GM21737 (cell line): ENCODE measurements around the gene HRNR.

ENCODE experiments used
- ATAC-seq: cut with Tn5 transposase; IDR thresholded peaks from one replicate; pipeline ENCODE4 v1.9.1; 2021; ENCODE audit warnings: mild to moderate bottlenecking, moderate library complexity; ENCODE audit not compliant: unreplicated experiment

HRNR gene

DNA sequence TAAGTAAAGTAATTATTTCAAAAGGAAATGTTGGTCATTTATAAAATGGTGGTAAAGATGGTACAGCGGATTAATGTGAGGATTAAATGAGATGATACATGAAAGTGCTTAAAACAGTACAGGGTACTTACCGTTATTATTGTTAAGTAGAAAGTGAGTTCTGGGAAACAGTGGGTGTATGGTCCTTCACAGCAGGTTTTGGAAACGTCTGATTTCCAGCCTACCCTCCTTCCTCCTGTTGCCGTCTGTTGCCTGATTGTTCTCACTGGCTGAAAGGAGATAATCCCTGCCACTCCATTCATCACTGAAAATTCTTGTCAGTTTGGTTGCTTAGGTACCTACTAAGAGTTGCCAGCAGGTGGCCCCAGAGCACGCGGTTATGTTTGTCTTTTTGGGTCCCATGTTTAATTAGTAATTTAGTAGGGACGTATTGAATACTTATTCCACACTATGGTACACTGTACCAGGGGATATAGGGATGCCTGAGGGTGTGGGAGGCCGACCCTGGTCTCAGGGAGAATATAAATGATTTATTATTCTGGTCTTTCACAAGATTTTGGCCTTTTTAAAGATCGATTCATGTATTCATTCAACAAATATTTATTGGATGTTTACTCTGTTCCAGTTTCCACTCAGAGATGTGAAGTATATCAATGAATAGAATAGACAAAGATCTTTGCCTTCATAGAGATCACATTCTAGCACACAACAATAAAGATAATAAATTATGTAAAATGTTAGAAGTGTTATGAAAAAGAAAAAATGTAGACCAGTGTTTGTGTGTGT, 34.1 kb downstream of the HRNR start:
- no peak for ATAC-seq

DNA sequence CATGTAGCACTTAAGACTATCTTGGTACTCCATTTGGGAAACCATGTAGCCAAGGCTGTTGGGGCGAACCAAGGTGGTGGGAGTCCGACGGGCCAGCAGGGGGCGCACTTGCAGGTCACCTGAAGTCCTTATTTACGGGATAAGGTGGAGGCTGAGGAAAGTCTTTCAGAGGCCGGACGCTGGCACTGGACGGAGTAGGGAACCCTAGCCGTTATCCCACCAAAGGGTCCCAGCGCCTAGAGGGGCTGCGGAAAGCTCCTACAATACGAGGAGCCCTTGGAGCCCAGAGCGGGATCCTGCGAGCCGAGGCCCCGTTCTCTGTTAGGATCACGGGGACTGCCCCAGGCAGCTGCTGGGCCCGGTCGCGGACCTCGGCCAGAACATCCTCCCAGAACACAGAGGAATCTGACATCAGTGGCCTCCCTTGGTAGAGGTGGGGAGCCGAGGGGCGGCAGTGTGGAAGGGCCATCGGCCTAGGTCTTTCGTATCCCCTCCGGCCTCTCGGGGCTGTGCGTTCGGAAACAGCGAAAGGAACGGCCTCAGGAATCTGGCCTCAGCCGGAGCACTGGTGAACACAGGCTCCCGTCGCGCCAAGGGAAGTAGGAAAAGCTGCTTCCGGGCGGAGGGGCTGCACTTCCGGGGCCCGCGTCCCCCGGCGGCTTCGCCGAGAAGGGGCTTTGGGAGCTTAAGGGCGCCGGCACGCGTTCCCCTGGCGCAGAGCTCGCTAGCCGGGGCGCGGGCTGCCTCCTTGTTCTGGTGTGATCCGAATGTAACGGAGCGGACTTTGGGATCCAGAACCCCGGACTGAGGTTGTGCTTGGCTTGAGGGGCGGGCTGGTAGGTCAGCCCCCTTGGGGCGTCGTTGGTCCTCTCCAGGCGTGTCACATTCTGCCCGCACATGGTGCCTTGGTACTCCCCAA, 35.1 kb downstream of the HRNR start:
- ATAC-seq = no peak

DNA sequence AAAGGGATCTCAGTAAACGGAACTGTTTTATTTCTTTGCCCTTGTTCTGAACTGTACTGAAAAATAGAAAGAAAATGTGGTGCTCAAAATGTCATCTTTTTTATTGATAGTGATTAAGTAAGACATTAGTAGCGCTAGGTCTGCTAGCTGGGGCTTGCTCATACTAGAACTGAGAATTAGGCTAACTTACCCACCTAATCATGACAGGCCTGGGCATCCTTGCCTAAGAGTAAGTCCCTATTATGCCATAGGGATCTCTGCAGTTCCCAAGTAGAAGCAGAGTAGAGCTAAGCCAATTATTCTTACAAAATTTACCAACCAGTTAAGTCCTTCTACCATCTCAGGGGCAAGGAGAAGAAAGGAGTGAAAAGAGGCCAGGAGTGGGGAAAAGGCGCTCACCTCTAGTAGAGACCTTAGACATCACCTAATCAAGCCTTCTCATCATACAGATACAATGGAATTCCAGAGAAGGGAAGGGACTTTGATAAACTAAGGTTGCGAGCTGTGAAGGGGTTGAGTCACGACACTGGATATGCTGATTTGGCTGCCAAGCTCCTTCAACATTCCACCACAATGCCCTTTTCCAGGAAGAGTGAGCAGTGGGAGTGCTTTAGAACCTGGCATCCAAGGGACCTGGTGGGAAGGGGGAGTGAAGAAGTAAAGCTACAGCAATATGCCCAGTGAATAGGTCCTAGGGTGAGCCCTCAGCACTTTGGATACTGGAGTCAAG, 37.3 kb downstream of the HRNR start:
- no peak for ATAC-seq

- ATAC-seq = no peak
Measured at GRCh38 chr1:152185544-152186391, 38.2 kb downstream of the HRNR start.

DNA sequence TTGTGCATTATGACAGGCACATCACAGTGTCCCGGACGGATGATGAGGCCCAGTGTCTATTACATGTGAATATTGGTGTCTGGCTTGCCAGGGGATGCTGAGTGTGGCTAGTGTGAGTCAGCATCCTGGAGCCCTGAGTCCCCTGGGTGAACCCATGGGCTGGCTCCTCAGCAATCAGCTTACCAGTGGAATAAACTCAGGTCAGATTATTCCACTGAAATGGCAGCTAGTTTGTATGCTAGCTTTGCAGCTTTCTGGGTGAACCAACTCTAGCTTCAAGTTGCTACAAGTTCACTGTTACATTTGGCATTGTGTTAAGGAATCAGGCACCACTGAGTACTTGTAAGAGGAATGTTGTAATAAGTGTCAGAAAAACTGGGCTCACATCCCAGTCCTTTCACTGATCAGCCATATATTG, 41.0 kb downstream of the HRNR start:
- ATAC-seq = no peak

DNA sequence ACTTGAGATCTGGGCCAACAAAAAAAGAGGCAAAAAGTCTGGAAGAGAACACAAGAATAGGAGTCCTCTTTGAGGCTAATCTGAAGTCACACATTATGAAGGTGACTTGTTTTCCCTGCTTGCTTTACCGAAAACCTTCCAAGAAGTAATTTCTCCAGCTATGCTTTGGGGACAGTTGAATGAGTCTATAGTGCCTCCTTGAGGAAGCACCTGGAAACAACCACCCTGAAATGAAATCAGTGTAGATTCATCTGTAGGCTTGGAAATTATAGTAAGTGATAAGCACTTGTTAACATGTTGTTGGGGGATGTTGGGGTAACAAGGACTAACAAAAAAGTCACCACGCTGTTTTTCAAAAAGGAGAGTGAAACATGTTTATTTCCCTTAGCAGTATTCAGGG, 41.6 kb downstream of the HRNR start:
- no peak for ATAC-seq

DNA sequence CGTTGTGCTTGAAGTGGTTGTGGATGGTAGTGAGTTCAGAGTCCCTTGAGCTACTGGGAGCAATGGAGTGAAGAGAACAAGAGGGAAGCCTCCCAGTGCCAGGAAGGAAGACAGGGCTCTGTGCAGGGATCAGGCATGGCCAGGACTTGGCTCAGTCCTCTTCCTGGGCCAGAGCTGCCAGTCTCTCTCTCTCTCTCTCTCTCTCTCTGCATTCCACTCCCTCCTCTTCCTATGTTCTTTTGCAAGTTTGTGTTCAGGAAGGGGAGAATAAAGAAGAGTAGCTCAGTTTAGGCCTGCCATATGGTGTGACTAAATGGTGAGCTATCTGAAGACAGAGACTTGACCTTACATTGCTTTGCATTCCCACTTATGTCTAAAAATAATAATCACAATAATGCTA, 44.4 kb downstream of the HRNR start:
- no peak for ATAC-seq

- no peak for ATAC-seq
Measured at GRCh38 chr1:152170287-152170905, 53.6 kb downstream of the HRNR start.

DNA sequence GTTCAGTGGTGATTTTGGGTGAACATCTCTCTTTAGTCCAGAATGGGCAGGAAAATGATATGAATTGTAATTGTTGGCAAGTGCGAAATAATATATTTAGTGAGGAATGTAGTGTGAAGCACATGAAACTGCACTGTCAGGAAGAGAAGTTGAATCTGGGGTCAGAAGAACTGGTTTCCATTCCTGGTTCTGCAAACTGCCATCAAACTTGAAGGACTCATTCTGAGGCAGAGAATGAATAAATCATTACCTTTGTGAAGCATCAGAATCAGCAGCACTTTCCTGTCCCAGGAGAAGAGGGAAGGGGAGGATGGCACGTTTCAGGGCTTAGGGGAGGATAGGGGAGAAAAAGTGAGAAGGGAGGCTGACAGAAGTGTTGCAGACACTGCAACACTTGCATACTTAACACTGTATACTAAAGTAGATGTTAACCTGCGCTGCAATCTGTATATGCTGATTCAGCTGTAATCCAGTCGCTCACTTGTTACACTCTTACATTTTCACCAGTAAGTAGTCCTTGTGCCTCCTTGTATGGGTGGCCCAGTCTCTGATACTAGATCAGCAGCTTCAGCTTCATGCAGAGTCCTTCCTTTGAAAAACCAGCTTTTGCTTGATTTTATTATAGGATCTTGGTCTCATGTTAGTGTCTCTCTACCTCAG, 54.5 kb downstream of the HRNR start:
- no peak for ATAC-seq

- no peak for ATAC-seq
Measured at GRCh38 chr1:152168535-152168868, 55.5 kb downstream of the HRNR start.

- ATAC-seq = no peak
Measured at GRCh38 chr1:152167835-152168534, 56.0 kb downstream of the HRNR start.

DNA sequence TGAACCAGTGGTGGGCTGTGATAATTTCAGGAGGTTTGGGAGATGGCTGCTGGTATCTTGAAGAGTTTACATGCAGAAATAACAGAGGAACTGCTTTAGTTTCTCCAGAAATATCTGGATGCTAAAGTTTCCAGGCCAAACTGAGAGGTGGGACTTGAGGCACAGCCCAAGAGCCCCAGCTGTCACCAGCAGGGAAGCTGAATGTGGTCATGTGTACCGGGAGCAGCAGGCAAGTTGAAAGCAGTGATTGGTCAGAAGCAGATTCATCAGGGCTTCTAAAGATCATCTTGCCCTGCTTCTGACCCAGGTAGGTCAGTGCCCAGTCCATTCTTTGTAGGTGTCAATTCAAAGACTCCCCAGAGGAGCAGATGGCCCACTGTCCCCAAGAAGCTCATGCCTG, 57.0 kb downstream of the HRNR start:
- ATAC-seq = no peak

DNA sequence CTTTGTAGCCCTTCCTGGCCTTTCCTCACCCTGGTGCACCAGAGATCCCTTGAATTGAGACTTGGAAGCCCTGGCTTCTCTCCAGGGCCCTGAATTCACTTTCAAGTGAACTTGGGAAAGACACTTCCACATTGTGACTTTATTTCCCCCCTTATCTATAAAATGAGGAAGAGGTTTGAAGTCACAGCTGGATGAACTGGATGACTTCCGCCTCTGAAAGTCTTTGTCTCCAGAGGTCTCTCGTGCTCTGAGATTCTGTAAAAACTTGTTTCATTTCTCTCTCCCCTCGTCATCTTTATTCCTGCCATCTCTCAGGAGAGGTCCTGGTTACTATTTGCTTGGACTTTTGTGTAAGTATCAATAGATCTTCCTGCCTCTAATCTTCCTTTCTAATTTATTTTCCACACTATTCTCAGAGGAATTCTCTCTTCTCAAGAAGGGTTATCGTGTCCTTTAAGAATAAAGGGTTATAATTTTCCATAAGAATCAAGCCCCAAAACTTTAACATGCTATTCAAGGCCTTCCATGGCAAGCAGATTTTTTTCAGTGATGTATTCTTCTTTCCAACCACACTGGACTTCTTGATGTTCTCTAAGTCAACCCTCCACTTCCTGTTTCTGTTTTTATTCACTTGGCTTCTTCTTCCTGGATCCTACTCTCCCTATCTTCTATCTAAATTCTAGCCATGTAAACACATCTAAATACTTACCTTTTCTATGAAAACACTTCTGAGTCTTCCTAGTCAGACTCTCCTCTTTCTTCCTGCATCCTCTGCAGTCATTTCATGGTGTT, 58.5 kb downstream of the HRNR start:
- no peak for ATAC-seq

- ATAC-seq = no peak
Measured at GRCh38 chr1:152164517-152165136, 59.4 kb downstream of the HRNR start.

DNA sequence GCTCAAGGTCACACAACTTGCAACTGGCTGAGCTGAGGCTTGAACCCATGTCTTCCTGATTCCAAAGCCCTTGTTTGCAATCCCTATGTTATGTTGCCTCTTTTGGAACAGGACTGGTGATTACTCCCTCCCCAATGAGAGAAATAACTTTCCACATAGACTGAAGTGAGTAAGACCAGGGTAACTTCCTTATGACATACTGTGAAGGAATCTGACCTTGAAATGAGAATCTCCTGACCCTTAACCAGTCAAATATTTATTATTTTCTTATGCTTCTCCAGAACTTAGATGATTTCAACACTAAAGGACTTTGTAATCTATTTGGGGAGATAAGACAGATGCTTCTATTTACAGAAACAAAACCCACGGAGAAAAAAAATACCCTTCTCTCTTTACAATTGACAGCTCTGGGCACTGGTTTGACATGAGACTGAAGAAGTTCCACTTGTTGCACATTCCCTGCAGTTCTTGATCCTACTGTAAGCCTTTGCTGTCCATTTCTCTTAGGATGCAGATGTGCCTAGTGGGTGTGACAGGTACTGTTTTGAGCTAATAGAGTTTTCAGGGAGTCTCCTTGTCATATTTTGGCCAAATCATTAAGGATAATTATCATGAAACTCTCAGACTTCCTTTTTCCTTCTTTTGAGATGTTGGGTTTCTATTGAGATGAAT, 61.1 kb downstream of the HRNR start:
- no peak for ATAC-seq
